ENCODE results near the gene RPL36.
"Not testable (repeated sequence)": the region's sequence is repeated elsewhere in the genome, so short reads cannot be mapped to it uniquely, and the experiment has no call there.

RPL36 gene

DNA sequence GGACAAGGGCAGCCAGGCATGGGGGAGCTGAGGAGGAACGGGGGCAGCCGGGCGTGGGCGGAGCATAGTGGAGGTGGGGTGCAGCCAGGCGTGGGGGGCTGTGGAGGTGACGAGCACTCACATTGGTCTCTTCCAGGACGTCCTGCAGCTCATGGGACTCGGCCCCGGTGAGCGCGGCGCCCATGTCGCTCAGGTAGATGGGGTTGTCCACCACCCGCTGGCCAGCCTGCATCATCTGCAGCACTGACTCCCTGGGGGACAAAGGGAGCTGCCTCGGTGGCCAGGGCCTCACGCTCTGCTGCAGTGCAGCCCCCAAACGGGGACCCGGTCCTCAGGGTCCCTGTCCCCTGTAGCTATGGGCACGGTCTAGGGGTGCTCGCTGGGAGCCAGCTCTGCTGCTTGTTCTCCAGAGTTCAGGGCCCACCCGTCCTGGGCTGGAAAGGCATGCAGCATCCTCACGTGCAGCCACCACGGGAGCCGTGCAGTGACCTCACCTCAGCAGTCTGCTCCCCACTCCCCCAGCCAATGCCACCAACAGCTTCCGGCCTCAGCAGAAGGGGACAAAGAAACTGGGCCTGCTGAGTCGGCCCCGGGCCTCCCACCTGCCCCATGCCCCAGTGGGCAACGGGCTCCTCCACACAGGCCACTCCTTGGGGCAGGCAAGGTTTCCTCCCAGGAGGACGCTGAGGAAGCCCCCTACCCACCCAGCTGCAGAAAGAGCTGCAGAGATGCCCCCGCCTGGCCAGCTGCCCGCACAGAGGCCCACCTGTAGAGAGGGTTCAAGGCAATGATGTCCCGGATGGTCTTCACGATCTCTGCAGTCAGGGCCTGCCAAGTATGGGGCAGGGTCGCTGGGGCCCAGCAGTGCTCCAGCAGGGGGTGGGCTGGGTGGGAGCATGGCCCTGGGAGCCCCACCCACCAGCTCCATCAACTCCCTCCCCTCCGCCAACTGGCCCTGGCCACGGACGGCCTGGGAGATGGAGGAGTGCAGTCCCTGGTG lies 17.8 kb downstream of the RPL36 start:
- DNase-seq = no peak

DNA sequence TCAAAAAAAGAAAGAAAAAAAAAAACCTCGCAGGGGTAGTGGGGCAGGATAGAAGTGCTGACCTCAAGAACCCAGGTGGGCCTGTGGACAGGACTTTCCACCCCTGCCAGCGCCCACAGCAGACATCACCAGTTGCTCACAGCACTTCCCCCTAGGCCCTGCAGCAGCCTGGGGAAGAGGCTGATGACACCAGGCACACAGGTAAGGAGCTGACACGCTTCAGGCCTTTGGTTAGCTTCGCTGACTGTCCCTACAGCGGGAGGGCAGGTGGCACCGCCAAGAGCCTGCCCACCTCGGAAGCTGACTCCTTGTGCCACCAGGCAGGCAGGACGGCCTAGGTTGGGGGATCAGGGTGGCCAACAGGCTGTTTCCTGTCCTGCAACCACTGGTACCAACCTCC lies 20.9 kb downstream of the RPL36 start:
- DNase-seq = no peak

DNA sequence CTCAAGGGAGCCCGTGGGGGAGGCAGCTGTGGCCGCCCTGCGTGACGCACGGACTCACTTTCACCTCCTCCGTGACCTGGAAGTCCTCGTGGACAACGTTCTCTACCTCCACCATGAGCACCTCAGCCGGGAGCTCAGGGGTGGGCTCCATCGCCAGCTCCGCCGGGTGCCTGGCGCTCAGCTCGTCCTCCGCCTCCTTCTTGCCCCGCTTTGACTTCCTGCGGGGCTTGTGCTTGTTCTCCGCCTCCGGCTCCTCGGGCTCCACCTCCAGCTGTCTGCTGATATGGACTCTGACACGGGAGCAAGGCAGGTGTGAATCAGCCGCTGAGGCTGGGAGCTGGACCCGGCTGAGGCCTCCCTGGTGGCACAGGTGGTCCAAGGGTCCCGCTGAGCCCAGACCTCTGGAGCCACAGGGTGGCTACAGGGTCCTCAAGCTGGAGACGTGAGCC lies 21.6 kb downstream of the RPL36 start:
- no peak for DNase-seq

GRCh38 chr19:5713228-5713627 lies 23.1 kb downstream of the RPL36 start:
- no peak for DNase-seq

GRCh38 chr19:5714816-5715215 lies 24.7 kb downstream of the RPL36 start:
- no peak for DNase-seq

DNA sequence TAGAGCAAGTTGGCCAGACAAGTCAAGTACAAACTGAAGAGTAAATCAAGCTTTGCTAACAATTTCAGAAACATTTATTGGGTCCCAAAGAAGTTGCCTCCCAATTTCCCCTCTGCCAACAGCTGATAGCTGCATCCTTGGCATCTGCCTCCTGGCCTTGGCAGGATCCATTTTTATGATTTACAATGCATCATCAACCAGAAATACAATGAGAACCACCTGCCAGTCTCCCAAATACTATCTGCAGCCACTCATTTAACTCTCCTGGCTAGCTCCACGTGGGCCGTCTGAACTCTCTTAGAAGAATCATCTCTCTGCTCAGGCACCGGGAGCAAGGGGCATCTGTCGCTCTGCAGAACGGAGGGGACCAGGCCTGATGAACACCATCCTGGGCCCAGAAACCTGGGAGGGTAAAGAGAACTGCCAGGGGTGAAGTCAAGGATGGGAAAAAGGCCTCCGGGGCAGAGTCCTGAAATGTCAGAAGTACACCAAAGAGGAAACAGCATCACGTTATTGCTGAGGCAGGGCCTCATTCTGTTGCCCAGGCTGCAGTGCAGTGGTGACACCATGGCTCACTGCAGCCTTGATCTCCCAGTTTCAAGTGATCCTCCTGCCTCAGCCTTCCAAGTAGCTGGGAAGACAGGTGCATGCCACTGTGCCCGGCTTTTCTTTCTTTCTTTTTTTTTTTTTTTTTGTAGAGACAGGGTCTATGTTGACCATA lies 27.3 kb downstream of the RPL36 start:
- no peak for DNase-seq

- no peak for DNase-seq
Measured at GRCh38 chr19:5718037-5718578, 28.0 kb downstream of the RPL36 start.

DNA sequence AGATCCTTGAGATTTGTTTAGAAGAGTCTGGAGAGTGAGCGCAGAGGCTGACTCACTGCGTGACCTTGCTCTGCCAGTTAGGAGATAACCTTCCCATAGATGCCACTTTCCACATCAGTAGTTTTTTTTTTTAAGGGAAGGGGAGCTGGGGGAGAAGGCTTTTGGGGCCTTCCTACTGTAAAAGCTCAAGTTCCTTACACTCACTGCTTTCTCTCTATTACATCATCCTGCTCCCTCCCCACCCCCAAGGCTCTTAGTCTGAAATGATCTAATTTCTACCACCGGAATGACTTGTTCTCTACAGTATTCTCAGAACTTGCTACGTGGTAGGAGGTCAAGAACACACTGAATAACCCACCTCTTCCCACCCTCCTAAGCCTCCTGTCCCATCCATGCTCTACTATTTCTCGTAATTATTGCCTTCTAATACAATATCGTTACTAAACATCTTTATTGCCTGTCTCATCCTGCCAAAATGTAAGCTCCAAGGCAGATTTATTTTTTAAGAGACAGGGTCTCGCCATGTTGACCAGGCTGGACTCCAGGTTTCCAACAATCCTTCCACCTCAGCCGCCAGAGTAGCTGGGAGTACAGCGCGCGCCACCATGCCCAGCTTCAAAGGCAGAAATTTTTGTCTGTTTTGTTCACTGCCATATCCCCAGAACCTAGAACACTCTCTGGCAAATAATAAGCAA lies 28.6 kb downstream of the RPL36 start:
- peak; percentile 36 for DNase-seq

DNA sequence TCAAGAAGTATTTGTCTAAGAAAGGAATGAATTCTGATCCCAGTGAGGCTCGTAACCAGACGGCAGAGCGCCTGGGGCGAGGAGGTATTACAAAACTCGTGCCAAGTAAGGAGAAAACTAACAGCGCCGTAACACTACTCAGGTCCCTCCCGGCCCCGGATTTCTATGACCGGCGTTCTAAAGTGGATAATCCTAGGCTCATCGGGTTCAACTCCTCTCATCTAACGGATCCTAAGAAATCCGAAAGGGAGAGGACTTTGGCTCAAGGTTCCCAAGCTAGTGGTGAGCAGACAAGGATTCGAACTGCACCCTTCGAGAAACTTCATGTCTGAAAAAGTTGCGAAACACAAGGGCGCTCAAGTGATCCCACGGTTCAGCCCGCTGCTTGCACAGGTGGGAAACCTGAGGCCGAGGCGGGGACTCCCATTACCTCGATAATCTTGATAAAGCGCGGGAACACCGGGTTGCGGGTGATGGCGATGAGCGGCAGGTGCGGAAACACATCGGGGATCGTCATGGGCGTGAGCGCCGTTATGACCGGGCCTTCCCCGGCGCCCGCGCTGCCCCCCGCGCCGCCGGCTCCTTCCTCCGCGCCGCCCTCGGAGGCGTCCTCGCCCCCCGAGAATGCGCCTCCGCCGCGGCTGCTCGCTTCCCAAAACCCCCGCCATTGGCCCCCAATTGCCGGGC lies 29.3 kb downstream of the RPL36 start:
- no peak for DNase-seq

DNA sequence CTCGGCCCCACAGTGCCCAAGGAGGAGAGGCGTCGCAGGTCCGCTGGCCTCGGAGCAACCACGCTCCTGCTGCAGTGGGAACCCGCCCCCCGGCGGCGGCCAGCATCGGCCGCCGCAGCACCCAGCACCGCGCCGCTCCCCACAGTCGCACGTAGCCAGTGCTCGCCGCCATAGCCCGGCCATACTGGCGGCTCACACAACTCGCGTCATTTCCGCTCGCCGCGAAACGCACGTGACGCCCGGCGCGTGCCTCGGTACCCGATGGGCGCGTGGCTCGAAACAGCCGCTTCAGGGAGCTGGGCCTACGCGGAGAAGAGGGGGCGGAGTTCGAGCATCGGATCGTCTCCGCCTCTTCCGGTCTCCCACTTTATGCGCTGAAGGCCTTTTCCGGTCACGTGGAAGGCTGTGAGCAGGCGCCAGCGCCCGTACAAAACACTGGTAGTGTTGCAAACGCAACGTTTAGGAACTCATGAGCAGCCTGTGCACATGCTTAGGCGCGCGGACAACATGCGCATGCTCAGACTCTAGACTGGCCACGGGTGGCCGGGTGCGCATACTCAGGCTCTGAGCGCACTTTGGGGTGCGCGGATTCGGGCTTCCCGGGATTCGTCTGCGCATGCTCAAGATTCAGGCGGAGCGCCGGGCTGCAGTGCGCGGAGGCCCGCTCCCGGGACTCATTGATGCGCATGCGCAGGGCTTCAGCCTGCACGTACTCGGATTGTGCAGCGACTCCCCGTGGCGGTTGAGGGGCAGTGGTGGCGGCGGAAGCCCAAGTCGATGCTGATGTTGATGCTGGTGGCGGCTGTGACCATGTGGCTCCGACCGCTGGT lies 30.1 kb downstream of the RPL36 start, which contains the start of the genes CATSPERD and LONP1:
Gene CATSPERD (plus strand): TSS at position 677 of the 830 bp plus-strand sequence. CDS start 101 bp downstream, at position 778.
Gene LONP1 (minus strand): TSS at position 186 of the 830 bp plus-strand sequence. CDS start 14 bp downstream, at position 172.
- DNase-seq = peak; percentile 96

- no peak for DNase-seq
Measured at GRCh38 chr19:5727453-5728050, 37.5 kb downstream of the RPL36 start.

DNA sequence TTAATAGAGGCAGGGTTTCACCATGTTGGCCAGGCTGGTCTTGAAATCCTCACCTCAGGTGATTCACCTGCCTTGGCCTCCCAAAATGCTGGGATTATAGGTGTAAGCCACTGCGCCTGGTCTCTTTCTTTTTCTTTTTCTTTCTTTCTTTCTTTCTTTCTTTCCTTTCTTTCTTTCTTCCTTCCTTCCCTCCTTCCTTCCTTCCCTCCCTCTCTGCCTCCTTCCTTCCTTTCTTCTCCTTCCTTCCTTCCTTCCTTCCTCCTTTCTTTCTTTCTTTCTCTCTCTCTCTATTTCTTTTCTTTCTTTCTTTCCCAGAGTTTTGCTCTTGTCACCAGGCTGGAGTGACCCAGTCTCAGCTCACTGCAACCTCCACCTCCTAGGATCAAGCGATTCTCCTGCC lies 43.1 kb downstream of the RPL36 start:
- not testable (repeated sequence) for DNase-seq

GRCh38 chr19:5738423-5738822 lies 48.3 kb downstream of the RPL36 start:
- DNase-seq = no peak
